DMS153 (cell line): ENCODE data around the gene RBM20.

Experiments used
- DNase-seq: peaks from one replicate; lab custom pipeline; 2025; lab: John Stamatoyannopoulos, UW

The RBM20 gene

DNA sequence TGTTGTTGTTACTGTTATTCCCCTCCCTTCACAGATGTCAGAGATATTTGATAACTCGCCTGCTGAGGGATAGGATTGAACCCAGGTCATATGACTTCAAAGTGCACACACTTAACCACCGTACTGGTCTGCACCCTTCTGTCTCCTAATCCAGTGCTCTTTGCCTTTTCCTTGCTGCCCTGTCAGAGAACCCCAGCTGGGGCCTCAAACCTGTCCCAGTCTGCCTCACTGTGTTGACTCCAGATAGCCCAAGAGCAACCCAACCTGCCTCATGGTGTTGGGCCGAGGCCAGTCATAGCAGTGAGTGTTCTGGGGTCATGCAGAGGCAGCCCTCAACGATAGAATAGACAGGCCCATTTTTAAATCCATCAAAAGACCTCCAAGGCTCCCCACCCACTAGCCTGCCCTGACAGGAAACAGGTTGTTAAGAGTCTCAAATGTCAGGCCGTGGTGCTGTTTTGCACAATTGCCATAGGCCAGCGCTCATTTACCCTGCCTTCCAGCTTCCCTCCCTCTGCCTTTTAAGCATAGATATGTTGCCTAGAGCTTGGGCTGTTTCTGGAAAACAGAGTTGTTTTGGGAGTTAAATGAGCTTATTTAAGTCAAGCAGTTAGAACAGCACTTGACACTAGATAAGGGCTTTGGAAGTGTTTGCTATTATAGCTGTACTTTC, 190.6 kb downstream of the RBM20 start:
- DNase-seq: peak; percentile 91

- DNase-seq: no peak
These were observed 191.7 kb downstream of the RBM20 start for GRCh38 chr10:110835841-110836240.

DNA sequence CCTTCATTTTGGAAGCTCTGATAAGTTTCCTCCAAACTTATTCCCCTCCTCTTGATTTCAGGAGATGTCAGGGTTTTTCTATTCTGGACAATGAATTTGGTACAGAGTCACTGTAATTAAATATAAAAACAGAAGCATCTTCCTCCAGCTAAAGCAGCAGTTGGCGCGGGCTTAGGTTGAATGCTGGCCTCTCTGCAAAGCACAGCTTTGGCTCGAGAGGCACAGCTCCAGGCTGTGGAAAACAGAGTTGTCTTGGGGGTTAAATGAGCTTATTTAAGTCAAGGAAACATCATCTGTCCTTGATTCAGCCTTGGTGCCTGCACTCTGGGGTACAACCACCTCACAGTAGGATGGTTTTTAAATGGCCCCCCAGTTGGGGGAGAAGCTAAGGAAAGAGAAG, 192.6 kb downstream of the RBM20 start:
- DNase-seq: no peak

GRCh38 chr10:110837418-110838171, 193.5 kb downstream of the RBM20 start:
- no peak for DNase-seq

DNA sequence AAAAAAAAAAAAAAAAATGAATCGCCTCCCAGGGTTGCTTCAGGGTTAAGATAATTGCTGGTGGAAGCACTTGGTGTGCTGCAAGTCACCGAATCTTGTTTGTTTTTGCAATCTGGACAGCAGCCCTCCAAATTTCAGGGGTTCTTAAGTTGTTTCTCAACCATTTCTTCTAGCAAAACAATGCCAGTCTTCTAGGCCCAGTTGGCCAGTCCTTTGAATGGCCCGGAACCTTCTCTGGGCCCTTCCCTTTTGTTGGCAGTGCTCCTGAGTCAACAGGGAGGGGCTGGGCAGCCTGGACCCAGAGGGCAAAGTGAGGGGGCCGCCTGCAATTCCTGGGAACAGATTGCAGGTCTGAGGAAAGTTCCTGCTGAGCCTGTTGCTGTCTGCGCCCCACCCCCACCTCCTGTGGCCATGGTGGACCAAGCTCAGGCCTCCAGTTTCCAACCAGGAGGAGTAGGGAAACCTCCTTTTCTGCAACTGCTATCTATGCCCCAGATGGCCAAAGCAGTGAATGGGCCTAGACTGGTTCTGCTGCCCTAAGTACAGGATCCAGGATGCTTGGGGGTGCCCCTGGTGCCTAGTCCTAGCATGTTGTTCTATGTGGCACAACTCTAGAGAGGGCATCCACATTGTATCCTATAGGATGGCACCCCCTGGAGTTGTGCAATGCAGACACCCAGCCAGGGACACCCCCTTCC, 196.2 kb downstream of the RBM20 start:
- no peak for DNase-seq

GRCh38 chr10:110840923-110841428, 196.8 kb downstream of the RBM20 start:
- DNase-seq: no peak

GRCh38 chr10:110841767-110842267, 197.7 kb downstream of the RBM20 start:
- no peak for DNase-seq

DNA sequence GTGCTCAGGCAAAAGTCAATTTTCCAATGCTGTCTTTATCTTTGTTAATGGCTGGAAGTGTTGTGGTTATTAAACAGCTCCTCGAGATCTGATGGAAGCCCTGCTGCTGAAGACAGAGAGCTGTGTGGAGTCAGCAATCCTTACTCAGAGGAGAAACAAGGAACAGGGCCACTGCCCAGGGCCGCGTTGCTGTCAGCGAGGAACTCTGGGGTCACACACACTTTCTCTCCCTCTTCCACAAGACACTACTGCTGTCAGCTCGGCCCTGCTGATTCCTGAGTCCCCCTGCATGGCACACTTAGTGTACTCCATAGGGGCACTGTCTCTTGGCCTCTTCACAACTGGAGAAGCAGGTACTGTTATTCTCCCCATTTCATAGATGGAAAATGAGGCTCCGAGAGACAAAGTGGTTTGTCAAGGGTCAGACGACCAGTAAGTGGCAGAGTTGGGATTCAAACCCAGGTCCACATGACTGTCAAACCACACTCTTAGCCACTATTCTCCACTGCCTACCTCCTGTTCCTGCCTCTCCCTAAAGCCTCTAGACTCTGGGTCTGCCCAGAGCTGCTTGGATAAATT, 198.3 kb downstream of the RBM20 start:
- DNase-seq: no peak

GRCh38 chr10:110843031-110843430, 198.9 kb downstream of the RBM20 start:
- no peak for DNase-seq

GRCh38 chr10:110843796-110844616, 199.9 kb downstream of the RBM20 start:
- DNase-seq: no peak

GRCh38 chr10:110844617-110844881, 200.4 kb downstream of the RBM20 start:
- DNase-seq: no peak

- DNase-seq: no peak
These were observed 201.1 kb downstream of the RBM20 start for GRCh38 chr10:110845192-110845755.

GRCh38 chr10:110845756-110846620, 201.9 kb downstream of the RBM20 start:
- DNase-seq: peak; percentile 96

DNA sequence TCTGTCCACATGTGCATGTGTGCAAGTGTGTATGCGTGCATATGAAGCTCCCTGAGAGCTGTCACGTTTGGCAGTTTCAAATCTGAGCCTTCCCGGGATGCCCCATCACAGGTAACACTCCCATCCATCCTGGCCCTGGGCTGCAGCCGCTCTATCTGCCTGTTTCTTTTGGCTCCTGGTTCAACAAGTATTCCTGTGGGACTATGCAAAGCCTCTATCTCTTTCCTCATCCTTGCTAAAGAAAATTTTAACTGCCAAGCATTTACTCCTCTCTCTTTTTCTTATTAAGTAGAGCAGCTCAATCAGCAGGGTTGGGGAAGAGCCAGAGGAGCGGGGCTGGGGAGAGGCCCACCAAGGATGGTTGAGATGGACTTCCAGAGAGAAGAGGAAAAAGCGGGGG, 203.2 kb downstream of the RBM20 start:
- DNase-seq: no peak

DNA sequence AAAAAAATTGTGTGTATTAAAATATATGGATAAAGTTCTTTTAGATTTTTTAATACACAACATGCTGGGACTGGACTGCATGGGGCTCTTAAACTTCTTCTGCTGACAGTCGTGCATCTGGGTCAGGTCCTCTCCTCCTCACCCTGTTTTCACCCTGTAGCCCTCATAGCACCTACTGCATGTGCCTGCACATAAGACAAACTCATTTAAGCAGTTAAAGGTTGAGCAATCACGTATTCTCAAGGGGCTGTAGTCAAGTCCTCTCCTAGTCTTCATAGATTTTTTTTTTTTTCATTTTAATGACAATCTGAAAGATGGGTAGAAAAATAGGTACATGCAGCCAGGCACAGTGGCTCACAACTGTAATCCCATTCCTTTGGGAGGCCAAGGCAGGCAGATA, 204.0 kb downstream of the RBM20 start:
- no peak for DNase-seq

- DNase-seq: no peak
These were observed 206.0 kb downstream of the RBM20 start for GRCh38 chr10:110850099-110850498.

- DNase-seq: no peak
These were observed 207.0 kb downstream of the RBM20 start for GRCh38 chr10:110851020-110851612.

DNA sequence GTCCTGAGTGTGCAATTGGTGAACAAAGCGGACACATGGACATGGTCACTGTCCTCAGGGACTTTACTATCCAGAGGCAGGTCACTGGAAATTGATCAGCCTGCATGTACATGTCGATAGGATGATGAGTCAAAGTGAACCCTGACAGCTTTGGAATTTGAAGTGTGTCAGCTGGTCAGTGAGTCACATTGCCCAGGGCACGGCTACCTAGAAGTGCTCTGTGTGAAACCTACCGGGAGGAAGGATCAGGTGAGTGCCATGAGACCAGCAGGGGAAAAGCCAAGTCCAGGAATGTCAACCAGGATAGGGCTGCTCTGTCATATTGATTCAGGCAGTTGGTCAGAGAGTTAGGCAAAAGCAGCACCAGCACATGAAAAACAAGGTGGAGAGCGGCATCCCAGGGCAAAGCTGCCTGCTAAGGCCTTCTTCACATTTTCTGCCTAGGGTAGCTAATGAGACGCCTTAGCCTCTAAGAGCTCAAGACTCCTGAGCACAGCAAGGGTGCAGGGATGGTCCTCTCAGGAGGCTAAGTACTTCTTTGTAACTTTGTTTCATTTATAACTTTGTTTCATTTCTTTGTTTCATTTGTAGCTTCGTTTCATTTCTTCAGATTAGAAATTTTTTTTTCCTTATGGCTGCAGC, 208.2 kb downstream of the RBM20 start:
- no peak for DNase-seq

DNA sequence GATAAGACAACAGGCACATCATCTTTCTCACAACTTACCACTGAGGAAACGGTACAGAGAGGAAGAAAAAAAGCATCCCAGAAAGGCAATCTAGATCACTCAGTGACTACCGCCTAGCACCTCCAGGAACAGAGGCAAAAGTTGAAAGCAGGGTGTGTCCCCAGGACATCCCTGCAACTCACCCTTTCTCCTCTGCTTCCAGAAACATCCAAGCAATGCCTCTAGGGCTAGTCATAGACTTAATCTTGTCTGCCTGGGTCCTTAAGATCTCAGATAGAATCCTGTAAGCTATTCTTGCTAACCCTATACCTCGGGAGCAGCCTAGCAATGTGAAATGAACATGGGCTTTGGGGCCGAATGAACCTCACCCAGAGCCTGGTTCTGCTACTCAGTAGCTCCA, 208.8 kb downstream of the RBM20 start:
- no peak for DNase-seq
